HepG2 (cell line): ENCODE measurements around the gene ZNF500. TPM values are rescaled to one million over a fixed set of nuclear protein-coding genes. Genes with fewer than 3 reads are reported as not detected.

Experiments used
- ATAC-seq: fragments of 200-7000 bp; cut with Tn5 transposase; 3 replicates; pipeline ENCODE4 v1.9.1; 2020; ENCODE audit warnings: mild to moderate bottlenecking, moderate library complexity
- BruUV-seq: library from RNA; stranded (reverse); fragments of 400-500 nt; replicated peaks from 2 replicates; lab custom pipeline; 2021; lab: Mats Ljungman, UMichigan
- CTCF ChIA-PET: fragments of 300-600 bp; formaldehyde crosslinking; extraction: SDS; loops from one replicate; lab custom pipeline; 2021; ENCODE audit warnings: low total read pairs, inconsistent platforms, low intra/inter-chr PET ratio; lab: Yijun Ruan, JAX
- POLR2A ChIA-PET: fragments of 350-600 bp; sonication (Branson Sonifier 250); formaldehyde crosslinking; loops from one replicate; lab custom pipeline; 2020; ENCODE audit warnings: antibody characterized with exemption, inconsistent platforms; lab: Yijun Ruan, JAX
- DNase-seq: peaks from one replicate; pipeline ENCODE4 v3.0.0-alpha.2; 2015; ENCODE audit warnings: low spot score
- FAIRE-seq: peaks from 3 replicates; lab custom pipeline; 2011; peaks lifted over from hg19 to GRCh38; lab: Jason Lieb, UNC
- H2AFZ ChIP-seq: one replicate; pipeline ENCODE4 v1.6.1; 2011; ENCODE audit warnings: low read length, inconsistent platforms
- H3K27ac ChIP-seq: fragments of 300-600 bp; 3 replicates; pipeline ENCODE4 v1.8.0; 2011; ENCODE audit warnings: mixed run types, mild to moderate bottlenecking, mixed read lengths, low read length, inconsistent platforms; ENCODE audit not compliant: insufficient read depth; ENCODE audit errors: extremely low read length
- H3K27me3 ChIP-seq, 2 experiments: fragments of 200-600 bp in 1 of 2; 2 replicates in 1 of 2; 3 replicates in 1 of 2; pipeline versions ENCODE4 v1.6.0 to v1.8.0; 2011; ENCODE audit warnings: low read length in 2 of 2, mild to moderate bottlenecking in 2 of 2, moderate library complexity in 2 of 2, inconsistent platforms in 1 of 2; ENCODE audit not compliant: insufficient read depth in 2 of 2, control insufficient read depth in 1 of 2
- H3K36me3 ChIP-seq, 2 experiments: fragments of 200-600 bp in 1 of 2; replicated peaks in 1 of 2; 2 replicates in 1 of 2; 3 replicates in 1 of 2; pipeline versions ENCODE4 v1.5.1 to v1.8.0; 2011; ENCODE audit warnings: low read length in 2 of 2, inconsistent platforms in 1 of 2; ENCODE audit not compliant: insufficient read depth in 2 of 2, control insufficient read depth in 1 of 2
- H3K4me1 ChIP-seq: 2 replicates; pipeline ENCODE4 v1.5.1; 2012; ENCODE audit warnings: low read length, inconsistent platforms; ENCODE audit not compliant: insufficient read depth
- H3K4me2 ChIP-seq: 2 replicates; pipeline ENCODE4 v1.6.0; 2011; ENCODE audit warnings: low read depth, low read length, inconsistent platforms
- H3K4me3 ChIP-seq, 3 experiments: fragments of 200-600 bp in 1 of 3; sonication (generic), shearing (Covaris generic) in 1 of 3; replicated peaks in 1 of 3; 2 replicates each; pipeline ENCODE4 v1.5.1; 2011 to 2016; ENCODE audit warnings: low read length in 3 of 3, inconsistent platforms in 2 of 3, low read depth in 2 of 3, mild to moderate bottlenecking in 2 of 3, control low read depth in 1 of 3, mixed read lengths in 1 of 3; ENCODE audit not compliant: insufficient read depth in 1 of 3
- H3K79me2 ChIP-seq: one replicate; pipeline ENCODE4 v1.6.1; 2011; ENCODE audit warnings: low read length, inconsistent platforms; ENCODE audit not compliant: insufficient read depth
- H3K9ac ChIP-seq: 2 replicates; pipeline ENCODE4 v1.6.0; 2011; ENCODE audit warnings: mild to moderate bottlenecking, low read depth, low read length, inconsistent platforms; ENCODE audit not compliant: insufficient read depth
- H3K9me3 ChIP-seq: 2 replicates; pipeline ENCODE4 v1.5.1; 2012; ENCODE audit warnings: mild to moderate bottlenecking, low read length
- H4K20me1 ChIP-seq: 2 replicates; pipeline ENCODE4 v1.6.0; 2011; ENCODE audit warnings: inconsistent platforms, mild to moderate bottlenecking, low read length, moderate library complexity; ENCODE audit not compliant: insufficient read depth
- ATF4 ChIP-seq, 2 experiments: fragments of 450-650 bp in 1 of 2; sonication (generic) in 1 of 2; formaldehyde crosslinking; IDR thresholded peaks; 2 replicates each; pipeline versions ENCODE4 v1.5.0 to v1.8.0; 2020 to 2022; ENCODE audit warnings: mild to moderate bottlenecking in 1 of 2, missing genetic modification reagents in 1 of 2
- E2F2 ChIP-seq: sonication (generic); formaldehyde crosslinking; IDR thresholded peaks from 2 replicates; pipeline ENCODE4 v1.4.0; 2020; ENCODE audit warnings: missing genetic modification reagents, borderline replicate concordance
- E2F5 ChIP-seq: sonication (generic); formaldehyde crosslinking; conservative IDR thresholded peaks from 2 replicates; pipeline ENCODE4 v1.4.0; 2020; ENCODE audit warnings: missing genetic modification reagents
- FOXP1 ChIP-seq, 2 experiments: fragments of 450-650 bp in 1 of 2; IDR thresholded peaks; 2 replicates each; pipeline ENCODE4 v1.6.1; 2017 to 2018; ENCODE audit warnings: antibody characterized with exemption in 1 of 2
- ISX ChIP-seq: sonication (generic); formaldehyde crosslinking; conservative IDR thresholded peaks from 2 replicates; pipeline ENCODE4 v1.5.0; 2020; ENCODE audit warnings: missing genetic modification reagents
- MAFK ChIP-seq, 2 experiments: IDR thresholded peaks in 1 of 2; conservative IDR thresholded peaks in 1 of 2; 2 replicates each; pipeline ENCODE4 v1.6.1; 2011; ENCODE audit warnings: improper control_type of control experiment in 2 of 2, low read length in 2 of 2
- MTF1 ChIP-seq: sonication (generic); formaldehyde crosslinking; IDR thresholded peaks from 2 replicates; pipeline ENCODE4 v1.5.0; 2020; ENCODE audit warnings: missing genetic modification reagents
- SOX6 ChIP-seq, 2 experiments: fragments of 450-650 bp in 1 of 2; sonication (generic) in 1 of 2; formaldehyde crosslinking in 1 of 2; IDR thresholded peaks; 2 replicates each; pipeline versions ENCODE4 v1.4.0 to v1.6.1; 2017 to 2020; ENCODE audit warnings: antibody characterized with exemption in 1 of 2, mild to moderate bottlenecking in 1 of 2, missing genetic modification reagents in 1 of 2
- TRAFD1 ChIP-seq: sonication (generic); formaldehyde crosslinking; IDR thresholded peaks from 2 replicates; pipeline ENCODE4 v1.5.1; 2020; ENCODE audit warnings: missing genetic modification reagents, mild to moderate bottlenecking, borderline replicate concordance
- ZBTB44 ChIP-seq: sonication (generic); formaldehyde crosslinking; IDR thresholded peaks from 2 replicates; pipeline ENCODE4 v1.4.0; 2020; ENCODE audit warnings: missing genetic modification reagents
- ZFP91 ChIP-seq: sonication (generic); formaldehyde crosslinking; IDR thresholded peaks from 2 replicates; pipeline ENCODE4 v1.9.0; 2022; ENCODE audit warnings: missing genetic modification reagents, mild to moderate bottlenecking, borderline replicate concordance
- ZMAT3 ChIP-seq: sonication (generic); formaldehyde crosslinking; conservative IDR thresholded peaks from 2 replicates; pipeline ENCODE4 v1.7.0; 2021; ENCODE audit warnings: missing genetic modification reagents
- ZNF644 ChIP-seq: IDR thresholded peaks from 2 replicates; pipeline ENCODE4 v1.6.1; 2016; ENCODE audit warnings: low read depth
- ZNF703 ChIP-seq: sonication (generic); formaldehyde crosslinking; IDR thresholded peaks from 2 replicates; pipeline ENCODE4 v1.5.1; 2020; ENCODE audit warnings: missing genetic modification reagents, mild to moderate bottlenecking, moderate library complexity, borderline replicate concordance
- WGBS: methylation state at CpG from one replicate; pipeline ENCODE4 v1.1.6; 2017; ENCODE audit warnings: low lambda C conversion rate; 5-methylcytosine and 5-hydroxymethylcytosine counted together
- in situ Hi-C: cut with HindIII; loops from 2 replicates; pipeline ENCODE4 v1.10.0; 2017; ENCODE audit warnings: low pct_unique_long_range_greater_than_20kb; ENCODE audit not compliant: extremely low pct_ligation_motif_present
- intact Hi-C: fragments of 100-400 bp; cut with micrococcal nuclease; formaldehyde crosslinking; loops from one replicate; pipeline ENCODE4 v1.10.0; 2022; ENCODE audit not compliant: unreplicated experiment
- polyA plus RNA-seq, 8 experiments: library from polyadenylated mRNA; depleted of rRNA in 3 of 8; stranded (reverse) in 7 of 8; unstranded in 1 of 8; fragments of >200 nt; fragmentation: Illumina TruSeq in 4 of 8; extraction: Trizol in 4 of 8; gene quantifications; 2 replicates each; pipeline versions ENCODE4 v1.2.1 to v1.2.3, GENCODE V29; 2011 to 2016; ENCODE audit warnings: low read depth in 4 of 8, missing spikeins in 1 of 8, mixed read lengths in 1 of 8; ENCODE audit not compliant: insufficient read depth in 1 of 8
- total RNA-seq, 5 experiments: library from RNA; depleted of rRNA; stranded (reverse); fragments of >200 nt; fragmentation: Illumina TruSeq; extraction: Trizol; gene quantifications; 2 replicates each; pipeline ENCODE4 v1.2.3, GENCODE V29; 2016; ENCODE audit warnings: low read depth in 1 of 5

ZNF500 gene
- total and polyA plus RNA-seq, 2 of the 13 experiments (the other 11 are each of a cell fraction or from before 2014, with no cell fraction given), result 6.1 to 12.2 TPM

- in situ Hi-C loops (no loop called here), intact Hi-C loops (no loop called here)
- Histone ChIP-seq H3K4me3 (no peak overlapping the region), H3K27ac (no peak overlapping the region), H3K79me2 (peaks cover 19% of the 10 kb centered on the region), H3K4me2 (no peak overlapping the region), H3K9me3 (no peaks in the 10 kb centered on the region), H3K4me1 (peaks cover 13% of the 10 kb centered on the region), H3K9ac (no peak overlapping the region), H4K20me1 (no peaks in the 10 kb centered on the region), H3K36me3 (peaks cover 10 to 38% of the 10 kb centered on the region in 2 experiments), H3K27me3 (no peaks in the 10 kb centered on the region; a peak in 2 of 5 replicates), H2AFZ (no peak overlapping the region)
- ChIA-PET CTCF (no interaction called here), POLR2A (no interaction called here)
- DNase-seq (no peak), ATAC-seq (no peak), FAIRE-seq (no peak)
- BruUV-seq, result no TSS peak
- over 99% methylated on average over 8 of the region's 8 CpGs for WGBS
- no peak for TF ChIP-seq SOX6 (IDR thresholded peaks at IDR 0.05)
- TF ChIP-seq SOX6 (CRISPR knock-in tag; IDR thresholded peaks at IDR 0.05), result no peak
- TF ChIP-seq FOXP1 (IDR thresholded peaks at IDR 0.05), result no peak
- TF ChIP-seq FOXP1 (CRISPR knock-in tag; IDR thresholded peaks at IDR 0.05), result no peak
- no peak for TF ChIP-seq TRAFD1 (CRISPR knock-in tag)
- no peak for TF ChIP-seq ATF4 (CRISPR knock-in tag; IDR thresholded peaks at IDR 0.05)
- TF ChIP-seq E2F5 (CRISPR knock-in tag), result no peak
- TF ChIP-seq MTF1 (CRISPR knock-in tag), result no peak
- no peak for TF ChIP-seq E2F2 (CRISPR knock-in tag)
- TF ChIP-seq ZFP91 (CRISPR knock-in tag), result no peak
- TF ChIP-seq ISX (CRISPR knock-in tag), result no peak
- no peak for TF ChIP-seq MAFK (conservative IDR thresholded peaks at IDR 0.05 in 1 of 2, IDR thresholded peaks at IDR 0.05 in 1 of 2; ENCODE audit: low read length in 2 of 2)
- no peak for TF ChIP-seq ZBTB44 (CRISPR knock-in tag)
- no peak for TF ChIP-seq ZNF703 (CRISPR knock-in tag)
- TF ChIP-seq ZMAT3 (CRISPR knock-in tag), result no peak
- no peak for TF ChIP-seq ZNF644 (CRISPR knock-in tag)
Measured at GRCh38 chr16:4728676-4729075, 38.3 kb downstream of the ZNF500 start.
